GM15510 (cell line): ENCODE data around the gene RBM26.

Source experiments
- POLR2A ChIP-seq: IDR thresholded peaks from 3 replicates; pipeline ENCODE4 v1.6.1; 2011; ENCODE audit warnings: borderline replicate concordance; ENCODE audit not compliant: insufficient read length; ENCODE audit errors: extremely low read depth

Gene RBM26

GRCh38 chr13:79405831-79406596, at the start of gene RBM26:
RBM26 (minus strand) TSS chr13:79406255; CDS start chr13:79405774, 481 bp downstream.
- peak; percentile 83 for TF ChIP-seq POLR2A

GRCh38 chr13:79455331-79455730, 49.3 kb upstream of the RBM26 start:
- no peak for TF ChIP-seq POLR2A

GRCh38 chr13:79452239-79452913, 46.3 kb upstream of the RBM26 start:
- TF ChIP-seq POLR2A, result no peak

GRCh38 chr13:79451500-79451962, 45.5 kb upstream of the RBM26 start:
- TF ChIP-seq POLR2A, result no peak

- no peak for TF ChIP-seq POLR2A
These were observed 44.1 kb upstream of the RBM26 start for GRCh38 chr13:79450110-79450509.

- no peak for TF ChIP-seq POLR2A
These were observed 42.4 kb upstream of the RBM26 start for GRCh38 chr13:79448413-79448812.

- TF ChIP-seq POLR2A, result no peak
These were observed 41.7 kb upstream of the RBM26 start for GRCh38 chr13:79447741-79448140.

GRCh38 chr13:79447141-79447540, 41.1 kb upstream of the RBM26 start:
- no peak for TF ChIP-seq POLR2A

GRCh38 chr13:79445968-79446645, 40.1 kb upstream of the RBM26 start:
- no peak for TF ChIP-seq POLR2A

GRCh38 chr13:79442706-79443105, 36.7 kb upstream of the RBM26 start:
- TF ChIP-seq POLR2A, result no peak

GRCh38 chr13:79442221-79442620, 36.2 kb upstream of the RBM26 start:
- TF ChIP-seq POLR2A, result no peak

GRCh38 chr13:79440958-79441528, 35.0 kb upstream of the RBM26 start:
- TF ChIP-seq POLR2A, result no peak

- no peak for TF ChIP-seq POLR2A
These were observed 33.2 kb upstream of the RBM26 start for GRCh38 chr13:79439275-79439674.

- TF ChIP-seq POLR2A, result no peak
These were observed 29.5 kb upstream of the RBM26 start for GRCh38 chr13:79435561-79435990.

GRCh38 chr13:79434556-79434955, 28.5 kb upstream of the RBM26 start:
- no peak for TF ChIP-seq POLR2A

- no peak for TF ChIP-seq POLR2A
These were observed 26.9 kb upstream of the RBM26 start for GRCh38 chr13:79432992-79433391.

- TF ChIP-seq POLR2A, result no peak
These were observed 26.0 kb upstream of the RBM26 start for GRCh38 chr13:79432086-79432485.
